GM23248 (cell line): ENCODE data around the gene PLCB4. TPM values are rescaled to one million over a fixed set of nuclear protein-coding genes. Genes with fewer than 3 reads are reported as not detected.

Experiments
- DNase-seq: peaks from one replicate; pipeline ENCODE4 v3.0.0-alpha.2; 2015
- H2AFZ ChIP-seq: fragments of 200-600 bp; sonication (generic); 2 replicates; pipeline ENCODE4 v1.6.1; 2016; ENCODE audit warnings: antibody characterized with exemption
- H3F3A ChIP-seq: fragments of 200-600 bp; sonication (generic); 2 replicates; pipeline ENCODE4 v1.6.1; 2016; ENCODE audit warnings: mild to moderate bottlenecking, antibody characterized with exemption, mixed run types; ENCODE audit not compliant: insufficient read depth
- H3K27ac ChIP-seq: fragments of 200-600 bp; sonication (generic); 2 replicates; pipeline ENCODE4 v1.5.1; 2016; ENCODE audit warnings: mild to moderate bottlenecking
- H3K27me3 ChIP-seq: fragments of 200-600 bp; sonication (generic); replicated peaks from 2 replicates; pipeline ENCODE4 v1.6.1; 2016; ENCODE audit warnings: mild to moderate bottlenecking; ENCODE audit not compliant: insufficient read depth
- H3K36me3 ChIP-seq: fragments of 200-600 bp; sonication (generic); 2 replicates; pipeline ENCODE4 v1.6.1; 2016; ENCODE audit warnings: low read depth, mild to moderate bottlenecking
- H3K4me1 ChIP-seq: fragments of 200-600 bp; sonication (generic); 2 replicates; pipeline ENCODE4 v1.6.1; 2016; ENCODE audit warnings: mild to moderate bottlenecking; ENCODE audit not compliant: insufficient read depth
- H3K4me2 ChIP-seq: fragments of 200-600 bp; sonication (generic); one replicate; pipeline ENCODE4 v1.6.1; 2016; ENCODE audit warnings: mild to moderate bottlenecking; ENCODE audit not compliant: unreplicated experiment
- H3K4me3 ChIP-seq: fragments of 200-600 bp; sonication (generic); 2 replicates; pipeline ENCODE4 v1.5.1; 2016; ENCODE audit warnings: mild to moderate bottlenecking
- H3K79me2 ChIP-seq: fragments of 200-600 bp; sonication (generic); 2 replicates; pipeline ENCODE4 v1.6.1; 2016; ENCODE audit warnings: mild to moderate bottlenecking; ENCODE audit not compliant: insufficient read depth
- H3K9ac ChIP-seq: fragments of 200-600 bp; sonication (generic); 2 replicates; pipeline ENCODE4 v1.6.1; 2016; ENCODE audit warnings: mild to moderate bottlenecking
- H3K9me2 ChIP-seq: fragments of 200-600 bp; sonication (generic); 2 replicates; pipeline ENCODE4 v1.6.1; 2016; ENCODE audit warnings: mixed run types, mild to moderate bottlenecking, moderate library complexity; ENCODE audit not compliant: insufficient read depth
- H3K9me3 ChIP-seq: fragments of 200-600 bp; sonication (generic); one replicate; pipeline ENCODE4 v1.6.1; 2017; ENCODE audit warnings: low read depth
- H4K20me1 ChIP-seq: fragments of 200-600 bp; sonication (generic); 2 replicates; pipeline ENCODE4 v1.6.0; 2016; ENCODE audit not compliant: insufficient read depth
- EZH2 ChIP-seq: fragments of 200-600 bp; sonication (generic); IDR thresholded peaks from 2 replicates; pipeline ENCODE4 v1.6.1; 2018; ENCODE audit warnings: antibody characterized with exemption, mild to moderate bottlenecking; ENCODE audit not compliant: insufficient read depth, poor library complexity, severe bottlenecking
- EZH2phosphoT487 ChIP-seq: fragments of 200-600 bp; sonication (generic); IDR thresholded peaks from 2 replicates; pipeline ENCODE4 v1.6.1; 2018; ENCODE audit warnings: antibody characterized with exemption, moderate library complexity, mild to moderate bottlenecking, low read depth; ENCODE audit not compliant: insufficient read depth
- WGBS, 2 experiments: methylation state at CpG; one replicate each; pipeline ENCODE4 v1.1.6; 2015 to 2017; ENCODE audit warnings: low lambda C conversion rate in 2 of 2, low coverage in 1 of 2; ENCODE audit errors: missing lambda C conversion rate in 2 of 2; 5-methylcytosine and 5-hydroxymethylcytosine counted together
- in situ Hi-C: fragments of 300-500 bp; cut with MboI; formaldehyde crosslinking; loops from 2 replicates; pipeline ENCODE4 v1.15.0; 2020
- polyA plus RNA-seq: library from polyadenylated mRNA; unstranded; fragments of >200 nt; fragmentation: Nextera tagmentation; extraction: Ambion mirVana; gene quantifications from 2 replicates; pipeline ENCODE4 v1.2.1, GENCODE V29; 2016
- total RNA-seq: library from RNA; depleted of rRNA; stranded (reverse); fragments of >200 nt; shearing (Covaris generic); gene quantifications from 2 replicates; pipeline ENCODE4 v1.2.3, GENCODE V29; 2014

Gene PLCB4
- total and polyA plus RNA-seq, 2 experiments from 2014 or later = 5.0 to 9.5 TPM

- Histone ChIP-seq H3K4me3 (no peak overlapping the region), H3K4me1 (peaks cover 6% of the 10 kb centered on the region; the same call in 1 of the 2 replicates), H3K27me3 (no peaks in the 10 kb centered on the region), H3K9me3 (no peaks in the 10 kb centered on the region), H4K20me1 (no peaks in the 10 kb centered on the region), H3K9me2 (no peaks in the 10 kb centered on the region), H3K36me3 (no peaks in the 10 kb centered on the region), H3K27ac (no peak overlapping the region), H3K79me2 (no peaks in the 10 kb centered on the region), H2AFZ (no peak overlapping the region), H3K9ac (no peak overlapping the region), H3K4me2 (no peak overlapping the region), H3F3A (no peaks in the 10 kb centered on the region)
- in situ Hi-C loops = no loop called here
- WGBS, 2 experiments = 70 to 73% methylated on average over 5 of the region's 5 CpGs
- TF ChIP-seq EZH2 = no peak
- TF ChIP-seq EZH2phosphoT487 = no peak
- no peak for DNase-seq
Measured at GRCh38 chr20:9186396-9186795, 117.5 kb downstream of the PLCB4 start.

GRCh38 chr20:9195031-9195430, 126.1 kb downstream of the PLCB4 start:
- Histone ChIP-seq H4K20me1 (no peaks in the 10 kb centered on the region), H3K79me2 (no peaks in the 10 kb centered on the region), H3K9me3 (no peaks in the 10 kb centered on the region), H3K4me1 (no peaks in the 10 kb centered on the region; the same call in 1 of the 2 replicates), H3K36me3 (no peaks in the 10 kb centered on the region), H3K4me3 (no peak overlapping the region), H3K27ac (no peak overlapping the region), H3K4me2 (no peak overlapping the region), H3K9me2 (no peaks in the 10 kb centered on the region), H2AFZ (no peak overlapping the region), H3F3A (peaks cover 8% of the 10 kb centered on the region; the same call in 1 of the 2 replicates), H3K27me3 (no peaks in the 10 kb centered on the region), H3K9ac (no peak overlapping the region)
- no peak for DNase-seq
- in situ Hi-C loops = no loop called here
- 92 to 98% methylated on average over 6 of the region's 6 CpGs for WGBS, 2 experiments
- no peak for TF ChIP-seq EZH2phosphoT487
- TF ChIP-seq EZH2 = no peak

- H3F3A ChIP-seq = peaks cover 17% of the 10 kb centered on the region
- H3K27ac ChIP-seq = no peak overlapping the region
- H3K27me3 ChIP-seq = no peaks in the 10 kb centered on the region
- no peaks in the 10 kb centered on the region for H3K9me2 ChIP-seq
- no peak overlapping the region for H2AFZ ChIP-seq
- TF ChIP-seq EZH2phosphoT487 = no peak
- no peak for TF ChIP-seq EZH2
- H3K4me2 ChIP-seq = no peak overlapping the region
- H3K4me3 ChIP-seq = no peak overlapping the region
- H3K79me2 ChIP-seq = no peaks in the 10 kb centered on the region
- no peaks in the 10 kb centered on the region for H3K9me3 ChIP-seq
- no peak overlapping the region for H3K9ac ChIP-seq
- in situ Hi-C loops = no loop called here
- peaks cover 11% of the 10 kb centered on the region for H3K4me1 ChIP-seq
- 53 to 57% methylated on average over 1 of the region's 1 CpG for WGBS, 2 experiments
- no peaks in the 10 kb centered on the region for H4K20me1 ChIP-seq
- DNase-seq = no peak
- H3K36me3 ChIP-seq = no peaks in the 10 kb centered on the region
Measured at GRCh38 chr20:9196110-9196509, 127.2 kb downstream of the PLCB4 start.

GRCh38 chr20:9198460-9198859, 129.6 kb downstream of the PLCB4 start:
- H3K9me3 ChIP-seq = no peaks in the 10 kb centered on the region
- H3K27ac ChIP-seq = no peak overlapping the region
- no peaks in the 10 kb centered on the region for H3K79me2 ChIP-seq
- H3K9ac ChIP-seq = no peak overlapping the region
- DNase-seq = no peak
- no peaks in the 10 kb centered on the region for H3K36me3 ChIP-seq
- H3K4me1 ChIP-seq = peaks cover 13% of the 10 kb centered on the region
- H3K27me3 ChIP-seq = no peaks in the 10 kb centered on the region
- no peak overlapping the region for H3K4me3 ChIP-seq
- no peak for TF ChIP-seq EZH2
- H3K4me2 ChIP-seq = no peak overlapping the region
- H3F3A ChIP-seq = peaks cover 25% of the 10 kb centered on the region
- no peaks in the 10 kb centered on the region for H4K20me1 ChIP-seq
- H3K9me2 ChIP-seq = no peaks in the 10 kb centered on the region
- in situ Hi-C loops = no loop called here
- H2AFZ ChIP-seq = no peak overlapping the region

GRCh38 chr20:9200196-9200595, 131.3 kb downstream of the PLCB4 start:
- no peaks in the 10 kb centered on the region for H3K27me3 ChIP-seq
- TF ChIP-seq EZH2phosphoT487 (no peak), EZH2 (no peak)
- H3K36me3 ChIP-seq = no peaks in the 10 kb centered on the region
- H3K4me2 ChIP-seq = peak overlapping the region; percentile 70
- in situ Hi-C loops = no loop called here
- no peaks in the 10 kb centered on the region for H3K9me2 ChIP-seq
- H3K79me2 ChIP-seq = no peaks in the 10 kb centered on the region
- H3K4me3 ChIP-seq = peak overlapping the region; percentile 41
- H2AFZ ChIP-seq = peak overlapping the region; percentile 39
- H3K9me3 ChIP-seq = no peaks in the 10 kb centered on the region
- H4K20me1 ChIP-seq = no peaks in the 10 kb centered on the region
- H3K4me1 ChIP-seq = peaks cover 13% of the 10 kb centered on the region
- no peak overlapping the region; the same call in 1 of the 2 replicates for H3K9ac ChIP-seq
- H3F3A ChIP-seq = peaks cover 25% of the 10 kb centered on the region
- peak; percentile 52 for DNase-seq
- WGBS, 2 experiments = 5 to 10% methylated on average over 5 of the region's 5 CpGs
- H3K27ac ChIP-seq = peak overlapping the region; percentile 30
